Loucy (cell line): ENCODE data around the gene DENND4C.
A peak's percentile ranks its signal among the peaks of the same experiment; 100 is the strongest.

Experiments used
- H2AFZ ChIP-seq: fragments of 200-600 bp; sonication (generic); 2 replicates; pipeline ENCODE4 v1.6.0; 2016; ENCODE audit warnings: antibody characterized with exemption, mild to moderate bottlenecking, low read length, moderate library complexity
- H3F3A ChIP-seq: fragments of 200-600 bp; 2 replicates; pipeline ENCODE4 v1.6.0; 2016; ENCODE audit warnings: antibody characterized with exemption, low read depth, mild to moderate bottlenecking
- H3K27me3 ChIP-seq: fragments of 200-600 bp; sonication (generic); 2 replicates; pipeline ENCODE4 v1.6.1; 2014; ENCODE audit warnings: low read length, mild to moderate bottlenecking; ENCODE audit not compliant: insufficient read depth, poor library complexity, severe bottlenecking
- H3K36me3 ChIP-seq: fragments of 200-600 bp; sonication (generic); 2 replicates; pipeline ENCODE4 v1.6.1; 2016; ENCODE audit warnings: low read length; ENCODE audit not compliant: insufficient read depth
- H3K4me1 ChIP-seq: fragments of 200-600 bp; sonication (generic); 2 replicates; pipeline ENCODE4 v1.5.1; 2014; ENCODE audit warnings: low read length, mild to moderate bottlenecking; ENCODE audit not compliant: insufficient read depth, poor library complexity, severe bottlenecking
- H3K4me2 ChIP-seq: fragments of 200-600 bp; sonication (generic); 2 replicates; pipeline ENCODE4 v1.6.0; 2014; ENCODE audit warnings: antibody characterized with exemption, low read length, low read depth, mild to moderate bottlenecking; ENCODE audit not compliant: poor library complexity, severe bottlenecking
- H3K4me3 ChIP-seq: fragments of 200-600 bp; sonication (generic); 2 replicates; pipeline ENCODE4 v1.5.1; 2014; ENCODE audit warnings: low read length, mild to moderate bottlenecking, mixed read lengths; ENCODE audit not compliant: poor library complexity, severe bottlenecking
- H3K79me2 ChIP-seq: fragments of 200-600 bp; sonication (generic); 2 replicates; pipeline ENCODE4 v1.6.1; 2014; ENCODE audit warnings: low read length; ENCODE audit not compliant: insufficient read depth
- H3K9ac ChIP-seq: fragments of 200-600 bp; sonication (generic); 2 replicates; pipeline ENCODE4 v1.6.0; 2014; ENCODE audit warnings: mild to moderate bottlenecking, low read depth, low read length, moderate library complexity; ENCODE audit not compliant: poor library complexity, severe bottlenecking
- H3K9me2 ChIP-seq: fragments of 200-600 bp; sonication (generic); replicated peaks from 2 replicates; pipeline ENCODE4 v1.6.1; 2016; ENCODE audit warnings: low read depth, low read length, mixed read lengths
- H3K9me3 ChIP-seq: fragments of 200-600 bp; sonication (generic); 2 replicates; pipeline ENCODE4 v1.6.1; 2014; ENCODE audit warnings: mild to moderate bottlenecking, antibody characterized with exemption, low read length, low read depth; ENCODE audit not compliant: insufficient read depth
- H4K20me1 ChIP-seq: fragments of 200-600 bp; sonication (generic); 2 replicates; pipeline ENCODE4 v1.6.0; 2014; ENCODE audit warnings: antibody characterized with exemption, low read length, mild to moderate bottlenecking; ENCODE audit not compliant: insufficient read depth, poor library complexity, severe bottlenecking
- CTCF ChIP-seq: fragments of 200-600 bp; sonication (generic); conservative IDR thresholded peaks from 2 replicates; pipeline ENCODE4 v1.5.1; 2014; ENCODE audit warnings: mild to moderate bottlenecking, antibody characterized with exemption, low read length
- EZH2phosphoT487 ChIP-seq: fragments of 200-600 bp; IDR thresholded peaks from 2 replicates; pipeline ENCODE4 v1.6.1; 2018; ENCODE audit warnings: antibody characterized with exemption, mild to moderate bottlenecking, moderate library complexity, borderline replicate concordance

The DENND4C gene

GRCh38 chr9:19378647-19379046 lies 148.2 kb downstream of the DENND4C start:
- Histone ChIP-seq H3K79me2 (peaks cover 47% of the 10 kb centered on the region), H3K4me1 (peaks cover 44% of the 10 kb centered on the region), H3F3A (peaks cover 8% of the 10 kb centered on the region), H4K20me1 (peaks cover 50% of the 10 kb centered on the region), H3K36me3 (peaks cover 59% of the 10 kb centered on the region), H2AFZ (no peak overlapping the region), H3K9me3 (no peaks in the 10 kb centered on the region), H3K27me3 (peaks cover 8% of the 10 kb centered on the region), H3K9me2 (no peaks in the 10 kb centered on the region), H3K9ac (peak overlapping the region; percentile 97), H3K4me2 (peak overlapping the region; percentile 97), H3K4me3 (peak overlapping the region; percentile 99)
- TF ChIP-seq CTCF, result no peak

GRCh38 chr9:19379283-19379682 lies 148.8 kb downstream of the DENND4C start:
- H3K9ac ChIP-seq, result peak overlapping the region; percentile 97
- no peak overlapping the region for H2AFZ ChIP-seq
- peaks cover 47% of the 10 kb centered on the region for H3K79me2 ChIP-seq
- H3K9me3 ChIP-seq, result no peaks in the 10 kb centered on the region
- H3K4me2 ChIP-seq, result peak overlapping the region; percentile 97
- peaks cover 8% of the 10 kb centered on the region for H3K27me3 ChIP-seq
- H3K4me3 ChIP-seq, result peak overlapping the region; percentile 99
- H3K36me3 ChIP-seq, result peaks cover 52% of the 10 kb centered on the region
- H4K20me1 ChIP-seq, result peaks cover 50% of the 10 kb centered on the region
- TF ChIP-seq EZH2phosphoT487 (no peak), CTCF (no peak)
- H3K9me2 ChIP-seq, result no peaks in the 10 kb centered on the region
- H3K4me1 ChIP-seq, result peaks cover 44% of the 10 kb centered on the region
- peaks cover 2% of the 10 kb centered on the region for H3F3A ChIP-seq

GRCh38 chr9:19379697-19380046 lies 149.2 kb downstream of the DENND4C start:
- Histone ChIP-seq H3K9me2 (no peaks in the 10 kb centered on the region), H3K9me3 (no peaks in the 10 kb centered on the region), H3K4me3 (peak overlapping the region; percentile 99), H3K4me2 (peak overlapping the region; percentile 97), H3K79me2 (peaks cover 47% of the 10 kb centered on the region), H3F3A (no peaks in the 10 kb centered on the region), H3K4me1 (peaks cover 44% of the 10 kb centered on the region), H4K20me1 (peaks cover 50% of the 10 kb centered on the region), H3K27me3 (peaks cover 8% of the 10 kb centered on the region), H3K36me3 (peaks cover 48% of the 10 kb centered on the region), H3K9ac (peak overlapping the region; percentile 97), H2AFZ (peak overlapping the region; percentile 63)
- TF ChIP-seq EZH2phosphoT487 (no peak), CTCF (no peak)
